ENCODE measurements around the gene FOSL2.

FOSL2 gene

GRCh38 chr2:28412625-28413151, 20.0 kb downstream of the FOSL2 start:
- no peak for DNase-seq (ENCODE audit: low read depth)

GRCh38 chr2:28413152-28413898, 20.7 kb downstream of the FOSL2 start:
- no peak for DNase-seq (ENCODE audit: low read depth)

- DNase-seq (ENCODE audit: low read depth) = no peak
Observed at GRCh38 chr2:28413899-28414295, 21.2 kb downstream of the FOSL2 start.

GRCh38 chr2:28414583-28414982, 21.9 kb downstream of the FOSL2 start:
- peak; percentile 51 for DNase-seq (ENCODE audit: low read depth)

GRCh38 chr2:28415010-28415409, 22.4 kb downstream of the FOSL2 start:
- DNase-seq (ENCODE audit: low read depth) = no peak

- no peak for DNase-seq (ENCODE audit: low read depth)
Observed at GRCh38 chr2:28415715-28416114, 23.1 kb downstream of the FOSL2 start.

- no peak for DNase-seq (ENCODE audit: low read depth)
Observed at GRCh38 chr2:28419003-28419402, 26.3 kb downstream of the FOSL2 start.

- DNase-seq (ENCODE audit: low read depth) = no peak
Observed at GRCh38 chr2:28419443-28420270, 27.0 kb downstream of the FOSL2 start.

GRCh38 chr2:28420722-28421121, 28.1 kb downstream of the FOSL2 start:
- no peak for DNase-seq (ENCODE audit: low read depth)

GRCh38 chr2:28422908-28423741, 30.5 kb downstream of the FOSL2 start:
- DNase-seq (ENCODE audit: low read depth) = no peak

- no peak for DNase-seq (ENCODE audit: low read depth)
Observed at GRCh38 chr2:28423856-28424605, 31.4 kb downstream of the FOSL2 start.

GRCh38 chr2:28424799-28425463, 32.3 kb downstream of the FOSL2 start:
- DNase-seq (ENCODE audit: low read depth) = no peak

- no peak for DNase-seq (ENCODE audit: low read depth)
Observed at GRCh38 chr2:28425464-28425835, 32.8 kb downstream of the FOSL2 start.

- no peak for DNase-seq (ENCODE audit: low read depth)
Observed at GRCh38 chr2:28427741-28428415, 35.2 kb downstream of the FOSL2 start.

- peak; percentile 64 for DNase-seq (ENCODE audit: low read depth)
Observed at GRCh38 chr2:28428486-28428885, 35.8 kb downstream of the FOSL2 start.

GRCh38 chr2:28429636-28430376, 37.1 kb downstream of the FOSL2 start:
- DNase-seq (ENCODE audit: low read depth) = no peak

- DNase-seq (ENCODE audit: low read depth) = no peak
Observed at GRCh38 chr2:28430377-28430765, 37.7 kb downstream of the FOSL2 start.

GRCh38 chr2:28430788-28431418, 38.2 kb downstream of the FOSL2 start:
- DNase-seq (ENCODE audit: low read depth) = no peak

GRCh38 chr2:28431741-28432140, 39.1 kb downstream of the FOSL2 start:
- no peak for DNase-seq (ENCODE audit: low read depth)
